BJ (cell line): ENCODE data around the gene CTIF. TPM values are rescaled to one million over a fixed set of nuclear protein-coding genes. Genes with fewer than 3 reads are reported as not detected.

Source experiments
- CTCF ChIA-PET: fragments of 350-600 bp; formaldehyde crosslinking; extraction: SDS; loops from one replicate; lab custom pipeline; 2021; ENCODE audit warnings: antibody characterized with exemption, inconsistent platforms; lab: Yijun Ruan, JAX
- POLR2A ChIA-PET: fragments of 300-600 bp; sonication (Branson Sonifier 250); formaldehyde crosslinking; extraction: SDS; loops from one replicate; lab custom pipeline; 2021; ENCODE audit warnings: antibody characterized with exemption; lab: Charles Lee
- DNase-seq: peaks from one replicate; pipeline ENCODE4 v3.0.0-alpha.2; 2011; ENCODE audit warnings: low read depth
- H3K27me3 ChIP-seq: 2 replicates; pipeline ENCODE4 v1.6.0; 2011; ENCODE audit warnings: low read length; ENCODE audit not compliant: control insufficient read depth, insufficient read depth
- H3K36me3 ChIP-seq: 2 replicates; pipeline ENCODE4 v1.5.1; 2011; ENCODE audit warnings: low read length; ENCODE audit not compliant: control insufficient read depth, insufficient read depth
- H3K4me3 ChIP-seq: 2 replicates; pipeline ENCODE4 v1.5.1; 2011; ENCODE audit warnings: low read depth, mild to moderate bottlenecking, control low read depth, low read length
- CTCF ChIP-seq: IDR thresholded peaks from 2 replicates; pipeline ENCODE4 v1.5.1; 2011; ENCODE audit warnings: low read depth, mild to moderate bottlenecking, control low read depth, inconsistent platforms, low read length, moderate library complexity; ENCODE audit not compliant: insufficient read depth
- polyA plus RNA-seq: library from polyadenylated mRNA; depleted of rRNA; stranded (reverse); fragments of >200 nt; gene quantifications from 2 replicates; pipeline ENCODE4 v1.2.3, GENCODE V29; 2011

CTIF gene
- polyA plus RNA-seq, 1 experiment: 105 TPM

DNA sequence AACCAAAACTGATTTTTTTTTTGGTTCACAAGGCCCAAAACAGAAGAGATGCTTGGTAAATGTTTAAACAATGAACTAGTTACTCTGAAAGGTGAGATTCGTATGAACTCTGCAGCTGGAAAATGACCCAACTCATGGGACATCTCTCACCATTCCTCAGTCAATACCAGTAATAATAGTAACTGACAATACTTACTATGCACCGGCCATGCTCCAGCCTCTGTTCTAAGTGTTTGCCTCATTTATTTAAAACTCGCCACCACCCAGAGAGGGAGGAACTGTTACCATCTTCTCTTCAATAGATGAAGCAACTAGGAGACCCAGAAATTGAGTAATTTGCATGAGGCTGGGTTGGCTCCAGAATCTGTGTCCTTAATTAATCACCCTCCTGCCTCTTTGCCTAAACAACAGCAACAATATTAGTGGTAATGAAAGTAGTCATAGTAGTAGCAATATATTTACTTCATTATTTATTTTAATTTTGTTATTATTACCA lies 130.4 kb downstream of the CTIF start:
- H3K36me3 ChIP-seq: peaks cover 37% of the 10 kb centered on the region
- no peaks in the 10 kb centered on the region for H3K27me3 ChIP-seq
- ChIA-PET CTCF (interaction anchor here (0.7 to 1.4 kb wide), 2 partner anchors 188 to 194 kb away, joined by 3 read pairs; no protein-coding TSS in a partner anchor), POLR2A (interaction anchor here (0.6 kb wide), 1 partner anchor 182 kb away, joined by 5 read pairs; no protein-coding TSS in a partner anchor)
- no peak overlapping the region for H3K4me3 ChIP-seq
- TF ChIP-seq CTCF: no peak
- DNase-seq: no peak

DNA sequence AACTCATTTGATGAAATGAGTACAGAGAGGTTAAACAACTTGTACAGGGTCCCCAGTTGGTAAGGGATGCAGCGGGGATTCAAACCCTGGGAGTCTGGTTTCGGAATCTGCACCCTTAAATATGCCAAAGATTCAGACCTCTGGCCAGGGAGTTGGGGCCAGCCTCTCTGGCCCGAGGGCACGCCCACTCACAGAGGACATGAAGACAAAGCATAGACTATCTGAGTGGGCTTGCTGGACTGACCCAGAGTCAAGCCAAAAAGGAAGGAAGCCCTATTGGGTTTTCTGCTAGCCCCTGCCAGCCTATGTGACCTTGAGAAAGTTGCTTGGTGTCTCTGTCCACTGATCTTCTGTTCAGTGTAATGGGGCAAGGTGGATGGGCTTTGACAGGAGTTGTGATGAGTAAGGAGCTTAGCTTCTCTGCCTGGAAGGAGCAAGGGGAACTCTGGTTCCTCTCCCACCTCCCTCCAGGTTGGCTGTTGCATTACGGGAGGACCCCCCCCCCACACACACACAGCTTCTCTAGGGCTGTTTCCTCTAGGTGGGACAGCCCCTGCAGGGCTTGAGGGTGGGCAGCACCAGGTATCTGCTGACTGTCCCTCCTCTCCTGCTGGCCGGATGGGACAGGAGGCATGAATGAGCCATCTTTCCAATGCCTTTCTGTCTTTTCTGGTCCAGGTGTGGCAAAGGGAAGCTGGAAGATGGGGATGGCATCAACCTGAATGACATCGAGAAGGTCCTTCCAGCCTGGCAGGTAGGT lies 131.3 kb downstream of the CTIF start:
- CTCF ChIA-PET: interaction anchor here (0.6 to 1.4 kb wide), 2 partner anchors 104 to 195 kb away, joined by 3 to 4 read pairs; no protein-coding TSS in a partner anchor
- H3K36me3 ChIP-seq: peaks cover 31% of the 10 kb centered on the region

GRCh38 chr18:48670751-48671560 lies 132.1 kb downstream of the CTIF start:
- no peak for TF ChIP-seq CTCF
- Histone ChIP-seq H3K36me3 (peaks cover 32% of the 10 kb centered on the region), H3K27me3 (no peaks in the 10 kb centered on the region), H3K4me3 (no peak overlapping the region)
- CTCF ChIA-PET: interaction anchor here (0.6 kb wide), 1 partner anchor 221 kb away, joined by 3 read pairs; no protein-coding TSS in a partner anchor
- POLR2A ChIA-PET: interaction anchor here (0.6 kb wide), 1 partner anchor 195 kb away, joined by 5 read pairs; no protein-coding TSS in a partner anchor
- DNase-seq: no peak

More for the DNA sequence above, 131.3 kb downstream of the CTIF start:
- Histone ChIP-seq H3K27me3 (no peaks in the 10 kb centered on the region), H3K4me3 (no peak overlapping the region)
- no peak for TF ChIP-seq CTCF
- DNase-seq: no peak
- POLR2A ChIA-PET: no interaction called here

DNA sequence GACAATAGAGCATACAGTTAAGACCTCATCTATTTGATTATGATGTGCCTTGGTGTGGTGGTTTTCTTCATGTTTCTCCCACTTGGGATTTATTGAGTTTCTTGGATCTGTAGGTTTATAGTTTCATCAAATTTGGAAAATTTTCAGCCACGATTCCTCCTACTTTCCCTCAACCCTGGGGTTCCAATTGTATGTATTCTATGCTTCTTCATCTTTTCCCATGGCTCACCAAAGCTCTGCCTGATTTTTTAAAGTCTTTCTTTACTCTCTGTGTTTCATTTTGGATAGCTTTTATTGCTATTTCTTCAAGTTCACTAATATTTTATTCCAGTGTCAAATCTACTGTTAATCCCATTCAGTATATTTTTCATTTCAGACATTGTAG lies 132.7 kb downstream of the CTIF start:
- no peak for DNase-seq
- H3K36me3 ChIP-seq: peaks cover 27% of the 10 kb centered on the region
- H3K27me3 ChIP-seq: no peaks in the 10 kb centered on the region
- no peak for TF ChIP-seq CTCF
- CTCF ChIA-PET: interaction anchor here (0.6 to 4.4 kb wide), 2 partner anchors 196 to 222 kb away, joined by 3 to 27 read pairs; no protein-coding TSS in a partner anchor
- H3K4me3 ChIP-seq: no peak overlapping the region
- POLR2A ChIA-PET: interaction anchor here (0.6 kb wide), 1 partner anchor 195 kb away, joined by 5 read pairs; no protein-coding TSS in a partner anchor
